ENCODE results near the gene NR5A2.

GRCh38 chr1:200090252-200091159 is 63.0 kb downstream of the NR5A2 start:
- TF ChIP-seq CTCF (IDR thresholded peaks at IDR 0.05), result peak; percentile 86
- TF ChIP-seq ZFX (IDR thresholded peaks at IDR 0.05; ENCODE audit: borderline replicate concordance), result no peak

Measured in 22Rv1 (cell line).